HFF-Myc (cell line): ENCODE results near the gene OR2M5.

Experiments
- DNase-seq: peaks from one replicate; pipeline ENCODE4 v3.0.0-alpha.2; 2011; ENCODE audit warnings: low read depth; ENCODE audit errors: extremely low read depth
- H3K4me3 ChIP-seq: replicated peaks from 2 replicates; pipeline ENCODE4 v1.5.1; 2011; ENCODE audit warnings: low read depth, mild to moderate bottlenecking, control low read depth, low read length
- TF ChIP-seq, protein P1 (sequence below): IDR thresholded peaks from 2 replicates; pipeline ENCODE4 v1.5.1; 2012; ENCODE audit warnings: mild to moderate bottlenecking, low read depth, low read length, control low read depth; ENCODE audit errors: missing control alignments

OR2M5 gene, protein sequence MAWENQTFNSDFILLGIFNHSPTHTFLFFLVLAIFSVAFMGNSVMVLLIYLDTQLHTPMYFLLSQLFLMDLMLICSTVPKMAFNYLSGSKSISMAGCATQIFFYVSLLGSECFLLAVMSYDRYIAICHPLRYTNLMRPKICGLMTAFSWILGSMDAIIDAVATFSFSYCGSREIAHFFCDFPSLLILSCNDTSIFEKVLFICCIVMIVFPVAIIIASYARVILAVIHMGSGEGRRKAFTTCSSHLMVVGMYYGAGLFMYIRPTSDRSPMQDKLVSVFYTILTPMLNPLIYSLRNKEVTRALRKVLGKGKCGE

GRCh38 chr1:248144513-248145198, at the start of gene OR2M5:
Gene OR2M5 (plus strand): TSS chr1:248145148. CDS start chr1:248145148, 0 bp downstream.
- no peak for DNase-seq
- H3K4me3 ChIP-seq, result no peak within 1 kb of the TSS
- TF ChIP-seq, protein P1, sequence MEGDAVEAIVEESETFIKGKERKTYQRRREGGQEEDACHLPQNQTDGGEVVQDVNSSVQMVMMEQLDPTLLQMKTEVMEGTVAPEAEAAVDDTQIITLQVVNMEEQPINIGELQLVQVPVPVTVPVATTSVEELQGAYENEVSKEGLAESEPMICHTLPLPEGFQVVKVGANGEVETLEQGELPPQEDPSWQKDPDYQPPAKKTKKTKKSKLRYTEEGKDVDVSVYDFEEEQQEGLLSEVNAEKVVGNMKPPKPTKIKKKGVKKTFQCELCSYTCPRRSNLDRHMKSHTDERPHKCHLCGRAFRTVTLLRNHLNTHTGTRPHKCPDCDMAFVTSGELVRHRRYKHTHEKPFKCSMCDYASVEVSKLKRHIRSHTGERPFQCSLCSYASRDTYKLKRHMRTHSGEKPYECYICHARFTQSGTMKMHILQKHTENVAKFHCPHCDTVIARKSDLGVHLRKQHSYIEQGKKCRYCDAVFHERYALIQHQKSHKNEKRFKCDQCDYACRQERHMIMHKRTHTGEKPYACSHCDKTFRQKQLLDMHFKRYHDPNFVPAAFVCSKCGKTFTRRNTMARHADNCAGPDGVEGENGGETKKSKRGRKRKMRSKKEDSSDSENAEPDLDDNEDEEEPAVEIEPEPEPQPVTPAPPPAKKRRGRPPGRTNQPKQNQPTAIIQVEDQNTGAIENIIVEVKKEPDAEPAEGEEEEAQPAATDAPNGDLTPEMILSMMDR, result no peak

- TF ChIP-seq, protein P1, result no peak
- no peak for DNase-seq
- H3K4me3 ChIP-seq, result no peak overlapping the region
These were observed 46.4 kb upstream of the OR2M5 start for GRCh38 chr1:248098529-248098928.

GRCh38 chr1:248102847-248103246, 42.1 kb upstream of the OR2M5 start:
- TF ChIP-seq, protein P1, result no peak
- no peak overlapping the region for H3K4me3 ChIP-seq
- DNase-seq, result no peak

DNA sequence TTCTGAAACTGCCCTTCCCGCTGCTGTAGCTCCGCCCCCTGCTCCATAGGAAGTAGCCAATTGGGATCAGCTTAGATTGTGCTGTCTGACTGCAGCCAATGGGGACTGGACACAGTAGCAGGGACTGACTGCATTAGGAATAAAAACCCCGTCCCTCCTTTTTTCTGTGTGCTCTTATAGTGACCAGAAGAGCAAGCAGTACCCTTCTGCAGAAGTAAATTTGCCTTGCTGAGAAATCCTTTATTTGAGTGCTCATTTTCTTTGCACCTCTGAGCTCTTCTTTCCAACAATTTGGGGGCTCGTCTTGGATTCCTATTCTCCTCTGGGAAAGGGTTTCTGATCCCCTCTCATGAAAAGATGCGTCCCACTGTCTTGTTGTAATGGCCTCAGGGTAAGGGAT, 33.8 kb upstream of the OR2M5 start:
- TF ChIP-seq, protein P1, result no peak
- H3K4me3 ChIP-seq, result no peak overlapping the region
- no peak for DNase-seq

DNA sequence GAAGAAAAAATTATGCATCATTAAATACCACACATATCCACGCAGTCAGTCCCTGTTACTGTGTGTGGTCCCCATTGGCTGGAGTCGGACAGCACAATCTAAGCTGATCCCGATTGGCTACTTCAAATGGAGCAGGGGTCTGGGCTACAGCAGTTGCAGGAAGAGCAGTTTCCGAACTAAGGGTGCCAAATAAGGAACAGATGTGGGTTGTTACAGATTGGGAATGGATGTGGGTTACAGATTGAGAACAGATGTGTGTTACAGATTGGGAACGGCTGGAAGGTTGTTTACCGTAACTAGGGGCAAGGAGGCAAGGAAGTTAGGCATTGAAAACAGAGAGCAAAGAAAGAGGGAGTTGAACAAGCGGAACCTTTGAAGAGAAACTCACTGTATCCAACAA, 30.1 kb upstream of the OR2M5 start:
- TF ChIP-seq, protein P1, result no peak
- H3K4me3 ChIP-seq, result no peak overlapping the region
- no peak for DNase-seq

GRCh38 chr1:248127653-248128052, 17.3 kb upstream of the OR2M5 start:
- DNase-seq, result no peak
- no peak overlapping the region for H3K4me3 ChIP-seq
- TF ChIP-seq, protein P1, result no peak

DNA sequence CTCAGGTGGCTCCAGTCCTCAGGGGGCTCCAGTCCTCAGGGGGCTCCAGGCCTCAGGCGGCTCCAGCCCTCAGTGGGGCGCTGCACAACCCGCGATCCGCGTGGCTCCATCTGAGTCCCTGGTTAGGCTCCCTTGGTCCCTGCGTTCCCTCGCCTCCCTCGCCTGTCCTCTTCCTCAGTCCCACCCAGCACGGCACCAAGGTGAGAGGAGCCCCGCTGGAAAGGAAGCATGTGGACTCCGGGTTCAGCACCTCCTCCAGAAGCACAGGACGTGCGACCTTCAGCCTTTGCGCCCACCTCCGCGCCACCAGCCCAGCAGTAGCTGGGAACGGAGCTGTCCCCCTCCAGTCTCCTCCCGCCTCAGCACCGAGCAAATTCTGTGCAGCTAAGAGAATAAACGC, 8.1 kb upstream of the OR2M5 start:
- TF ChIP-seq, protein P1, result no peak
- no peak for DNase-seq
- H3K4me3 ChIP-seq, result no peak overlapping the region
